HTERT RPE-1 (cell line): ENCODE results near the gene ENHO.
"Not testable (repeated sequence)": the region's sequence is repeated elsewhere in the genome, so short reads cannot be mapped to it uniquely, and the experiment has no call there.

ENCODE experiments used
- in situ Hi-C: fragments of 300-500 bp; cut with MboI; formaldehyde crosslinking; loops from 4 replicates; pipeline ENCODE4 v1.14.3; 2020; ENCODE audit warnings: low sequenced_read_pairs

The ENHO gene

GRCh38 chr9:34532041-34532440, 9.3 kb upstream of the ENHO start:
- in situ Hi-C loops = not testable (repeated sequence)

GRCh38 chr9:34526026-34526425, 3.2 kb upstream of the ENHO start:
- in situ Hi-C loops = no loop called here

DNA sequence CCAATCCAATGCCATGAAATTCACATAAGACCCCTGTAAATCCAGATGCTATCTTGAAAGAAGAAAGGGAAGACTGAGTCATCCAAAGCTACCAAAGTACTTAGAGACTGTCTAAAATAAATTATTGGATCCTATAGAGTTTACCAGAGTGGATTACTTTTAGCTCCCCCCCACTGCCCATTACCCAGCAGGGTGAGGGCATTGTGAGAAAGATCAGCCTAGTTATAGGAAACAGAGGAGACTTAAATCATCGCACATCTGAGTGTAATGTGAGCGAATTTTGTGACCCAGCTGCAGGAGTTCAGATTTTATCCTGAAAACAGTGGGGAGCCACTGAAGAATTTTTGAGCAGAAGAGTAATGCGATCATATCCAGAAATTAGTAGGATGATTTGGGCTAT, 1.6 kb upstream of the ENHO start:
- in situ Hi-C loops = no loop called here

GRCh38 chr9:34522091-34522887, 501 bp downstream of the ENHO start:
- in situ Hi-C loops = no loop called here

- in situ Hi-C loops = no loop called here
These were observed 1.3 kb downstream of the ENHO start for GRCh38 chr9:34521406-34522045.

GRCh38 chr9:34520505-34521385, 2.0 kb downstream of the ENHO start:
- in situ Hi-C loops = no loop called here

DNA sequence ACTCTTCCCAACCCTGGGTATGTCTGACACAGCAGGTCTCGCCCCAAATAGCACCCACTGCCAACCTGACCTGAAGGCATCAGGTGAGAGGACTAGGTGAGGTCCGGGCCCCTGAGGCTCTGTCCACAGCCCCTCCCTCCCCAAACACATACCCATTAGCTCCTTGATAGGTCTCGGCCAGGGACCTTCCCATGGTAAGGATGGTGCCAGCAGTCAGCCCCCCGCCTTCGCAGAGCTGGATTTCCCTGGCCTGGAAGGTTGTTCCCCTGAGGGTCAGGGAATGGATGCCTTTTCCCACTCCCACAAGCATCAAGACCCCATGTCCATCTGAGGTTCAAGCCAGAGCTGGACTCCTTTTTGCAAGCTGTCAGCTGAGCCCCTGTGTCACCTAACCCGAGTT, 2.7 kb downstream of the ENHO start:
- in situ Hi-C loops = no loop called here

DNA sequence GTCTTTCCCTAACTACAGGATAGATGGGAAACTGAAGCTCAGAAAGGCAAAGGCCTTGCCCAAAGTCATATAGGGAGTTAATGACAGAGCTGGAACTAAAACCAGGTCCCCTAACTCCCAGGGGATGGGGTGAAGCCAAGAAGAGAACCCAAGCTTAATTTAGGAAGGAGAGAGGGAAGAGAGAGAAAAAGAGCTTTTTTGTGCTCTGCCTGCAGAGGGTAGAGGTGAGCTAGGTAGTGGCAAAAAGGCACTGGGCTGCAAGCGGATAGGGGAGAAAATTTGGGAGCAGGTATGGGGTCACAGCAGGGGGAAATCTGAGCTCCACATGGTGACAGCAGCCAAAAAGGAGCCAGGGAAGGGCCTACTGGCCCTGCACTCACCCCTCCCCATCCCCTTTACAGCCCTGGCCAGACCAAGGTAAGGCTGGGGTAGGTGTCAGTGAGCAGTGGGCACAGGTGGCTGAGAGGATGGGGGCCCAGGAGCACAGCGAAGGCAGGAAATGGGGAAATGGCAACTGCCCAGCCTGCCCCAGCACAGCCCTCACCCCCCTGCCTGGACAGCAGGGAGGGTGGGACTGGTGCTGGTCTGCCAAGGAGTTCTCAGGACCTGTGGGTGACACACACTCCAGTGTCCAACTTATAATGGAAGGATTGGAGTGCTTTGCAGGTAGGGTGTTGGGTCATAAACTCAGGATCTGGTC, 3.3 kb downstream of the ENHO start:
- in situ Hi-C loops = no loop called here

GRCh38 chr9:34518896-34519295, 3.9 kb downstream of the ENHO start:
- in situ Hi-C loops = no loop called here

DNA sequence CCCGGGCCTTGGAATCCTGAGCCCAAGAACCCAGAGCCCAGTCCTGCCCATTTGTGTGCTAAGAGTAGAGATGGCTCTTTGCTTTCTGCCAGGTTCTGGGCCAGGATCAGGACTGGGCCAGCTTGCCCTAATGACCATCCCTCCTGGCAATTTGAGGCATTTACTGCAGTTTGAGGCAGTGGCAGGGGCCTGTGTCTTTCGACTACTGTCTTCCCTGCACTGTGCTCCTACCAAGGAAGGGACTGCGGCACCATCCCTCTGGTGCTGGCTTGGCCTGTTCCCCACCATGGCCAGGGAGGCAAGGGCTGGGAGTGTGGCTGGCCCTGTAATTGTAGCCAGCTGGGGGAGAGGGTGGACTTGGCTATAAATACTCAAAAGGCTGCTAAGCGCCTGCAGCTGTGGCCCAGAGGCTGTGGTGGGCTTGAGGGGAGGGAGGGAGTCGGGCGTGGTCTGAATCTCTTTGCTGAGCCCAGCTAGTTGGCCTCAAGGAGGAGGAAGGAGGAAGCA, 4.6 kb downstream of the ENHO start:
- in situ Hi-C loops = no loop called here

GRCh38 chr9:34517185-34517584, 5.6 kb downstream of the ENHO start:
- in situ Hi-C loops = no loop called here

DNA sequence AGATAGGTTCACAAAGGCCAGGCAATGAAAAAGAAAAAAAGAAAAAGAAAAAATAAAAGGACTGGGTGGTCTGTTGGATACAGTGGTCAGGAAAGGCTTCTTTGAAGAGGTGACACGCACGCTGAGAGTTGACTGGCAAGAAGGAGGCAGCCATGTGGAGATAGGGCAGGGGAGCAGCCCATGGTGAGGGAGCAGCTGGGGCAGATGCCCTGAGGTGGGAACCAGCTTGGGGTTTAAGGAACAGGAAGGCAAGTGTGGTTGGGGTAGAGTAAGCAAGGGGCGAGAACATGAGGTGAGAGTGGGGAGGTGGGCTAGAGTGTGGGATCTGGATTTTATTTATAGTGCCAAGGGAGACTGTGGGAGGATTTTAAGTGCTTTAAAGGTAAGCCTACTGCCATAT, 6.8 kb downstream of the ENHO start:
- in situ Hi-C loops = no loop called here

GRCh38 chr9:34514816-34515215, 8.0 kb downstream of the ENHO start:
- in situ Hi-C loops = no loop called here

GRCh38 chr9:34514401-34514800, 8.4 kb downstream of the ENHO start:
- in situ Hi-C loops = no loop called here

- in situ Hi-C loops = no loop called here
These were observed 9.1 kb downstream of the ENHO start for GRCh38 chr9:34513567-34514214.

GRCh38 chr9:34512131-34513078, 10.4 kb downstream of the ENHO start:
- in situ Hi-C loops = no loop called here

DNA sequence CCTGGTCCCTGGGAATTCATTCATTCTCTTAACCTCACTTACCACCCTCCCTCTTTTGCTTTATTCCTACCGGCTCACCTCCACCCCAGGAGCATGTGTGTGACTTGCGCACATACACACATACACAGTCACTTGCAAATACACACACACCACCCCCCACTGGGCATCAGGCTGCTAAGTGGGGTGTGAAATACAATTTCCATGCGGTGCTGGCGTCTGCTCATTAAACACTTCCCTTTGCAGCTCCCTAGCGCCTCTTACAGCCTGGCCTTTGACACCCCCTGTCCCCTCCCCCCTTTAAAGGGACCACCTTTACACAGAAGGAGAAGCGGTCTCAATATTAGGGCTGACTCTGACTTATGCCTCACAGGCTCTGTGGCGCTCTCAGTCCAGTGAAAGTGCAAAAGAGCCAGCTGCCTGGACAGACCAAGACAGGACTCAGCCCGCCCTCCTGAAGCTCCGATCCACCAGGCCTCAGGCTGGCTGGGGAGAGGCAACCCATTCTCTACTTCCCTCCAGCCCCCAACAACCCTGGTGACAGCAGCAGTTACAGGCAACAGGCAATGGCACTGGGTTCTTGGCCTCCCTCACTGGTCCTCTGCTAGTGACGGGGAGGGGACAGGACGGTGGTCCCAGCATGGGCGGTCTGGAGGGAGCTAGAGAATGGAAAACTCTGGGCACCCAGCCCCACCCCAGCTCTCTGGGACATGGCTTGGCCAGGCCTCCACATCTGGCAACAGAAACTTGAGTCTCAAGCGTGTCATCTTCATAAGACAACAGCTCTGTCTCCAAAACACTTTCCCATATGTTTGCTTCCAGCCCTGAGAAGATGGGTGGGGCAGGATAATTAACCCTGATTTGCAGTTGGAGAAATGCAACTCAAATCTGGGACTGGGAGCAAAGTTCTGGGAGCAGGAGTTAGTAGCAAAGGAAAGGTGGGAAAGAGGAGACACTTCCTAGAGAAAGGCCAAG, 12.0 kb downstream of the ENHO start:
- in situ Hi-C loops = no loop called here

- in situ Hi-C loops = no loop called here
These were observed 13.8 kb downstream of the ENHO start for GRCh38 chr9:34508951-34509350.
